HL-60 (cell line): Measurements from ENCODE around the gene SLC26A4.
A peak's percentile ranks its signal among the peaks of the same experiment; 100 is the strongest.

Source experiments
- DNase-seq, 2 experiments: peaks; one replicate each; pipeline ENCODE4 v3.0.0-alpha.2; 2010 to 2020; ENCODE audit warnings: low read depth in 1 of 2, low spot score in 1 of 2
- H3K27ac ChIP-seq: fragments of 250-450 bp; sonication (Bioruptor Pico); replicated peaks from 2 replicates; pipeline ENCODE4 v1.5.1; 2020; ENCODE audit warnings: mild to moderate bottlenecking, moderate library complexity
- H3K27me3 ChIP-seq: fragments of 250-450 bp; sonication (Bioruptor Pico); 2 replicates; pipeline ENCODE4 v1.5.1; 2021; ENCODE audit warnings: mild to moderate bottlenecking, moderate library complexity; ENCODE audit not compliant: insufficient read depth, poor library complexity, severe bottlenecking
- H3K4me3 ChIP-seq: replicated peaks from 2 replicates; pipeline ENCODE4 v1.5.1; 2011; ENCODE audit warnings: mild to moderate bottlenecking, control low read depth, low read length; ENCODE audit not compliant: insufficient read depth
- CTCF ChIP-seq: IDR thresholded peaks from one replicate; pipeline ENCODE4 v1.5.1; 2011; ENCODE audit warnings: low read length, control low read depth, inconsistent platforms; ENCODE audit not compliant: insufficient read depth
- GABPA ChIP-seq: IDR thresholded peaks from 2 replicates; pipeline ENCODE4 v1.6.1; 2012; ENCODE audit warnings: low read depth
- POLR2AphosphoS5 ChIP-seq: IDR thresholded peaks from 2 replicates; pipeline ENCODE4 v1.6.1; 2012; ENCODE audit warnings: low read depth
- REST ChIP-seq: IDR thresholded peaks from 2 replicates; pipeline ENCODE4 v1.6.1; 2012; ENCODE audit warnings: low read depth; ENCODE audit not compliant: insufficient replicate concordance
- SPI1 ChIP-seq: IDR thresholded peaks from 2 replicates; pipeline ENCODE4 v1.6.1; 2012; ENCODE audit warnings: low read depth, mild to moderate bottlenecking, borderline replicate concordance

Gene SLC26A4

DNA sequence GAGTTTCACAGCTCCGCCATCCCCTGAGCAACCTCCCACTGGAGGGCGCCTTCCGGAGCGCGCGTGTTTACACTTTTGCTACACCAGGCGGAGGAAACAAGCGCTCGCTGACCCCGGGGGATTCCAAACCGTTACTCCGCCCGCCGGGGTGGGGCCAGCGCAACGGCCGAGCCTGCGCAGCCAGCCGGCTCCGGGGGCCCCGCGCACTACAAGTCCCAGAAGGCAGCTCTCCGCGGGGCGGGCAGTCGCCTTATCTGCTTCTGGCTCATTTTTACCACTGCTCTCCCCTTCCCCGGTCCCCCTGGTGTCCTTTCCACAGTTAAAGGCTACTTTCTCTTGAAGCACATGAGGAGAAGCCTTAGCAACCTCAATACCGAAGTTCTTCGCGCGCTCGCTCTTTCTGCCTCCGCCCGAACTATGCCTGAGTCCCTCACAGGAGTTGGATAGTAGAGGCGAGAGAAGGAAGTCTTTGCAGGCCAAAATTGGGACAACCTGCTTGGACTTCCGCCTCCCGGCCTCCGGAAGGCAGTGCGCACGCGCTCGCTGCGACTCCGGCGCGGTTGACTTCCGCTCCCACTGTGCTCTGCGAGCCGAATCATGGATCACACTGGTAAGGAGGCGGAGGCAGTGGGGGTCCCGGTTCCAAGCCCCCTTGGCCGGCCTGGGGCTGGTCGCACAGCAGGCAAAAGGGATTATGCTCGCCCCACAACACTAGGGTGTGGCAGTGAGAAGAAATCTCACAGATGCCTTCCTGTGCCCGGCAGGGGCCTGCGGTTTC lies 83.1 kb downstream of the SLC26A4 start, which contains the start of gene CBLL1:
Gene CBLL1 (plus strand): TSS at position 576 of the 778 bp plus-strand sequence. CDS start 22 bp downstream, at position 598.
- peak; percentile 81 to 96 for DNase-seq
- peak within 1 kb of the TSS; percentile 97 for H3K27ac ChIP-seq
- no peaks in the 10 kb centered on the region for H3K27me3 ChIP-seq
- peak within 1 kb of the TSS; percentile 93 for H3K4me3 ChIP-seq
- TF ChIP-seq SPI1 (peak; percentile 82; the same call in 1 of the 2 replicates), REST (no peak), GABPA (peak; percentile 75), CTCF (peak; percentile 61), POLR2AphosphoS5 (peak; percentile 66)

DNA sequence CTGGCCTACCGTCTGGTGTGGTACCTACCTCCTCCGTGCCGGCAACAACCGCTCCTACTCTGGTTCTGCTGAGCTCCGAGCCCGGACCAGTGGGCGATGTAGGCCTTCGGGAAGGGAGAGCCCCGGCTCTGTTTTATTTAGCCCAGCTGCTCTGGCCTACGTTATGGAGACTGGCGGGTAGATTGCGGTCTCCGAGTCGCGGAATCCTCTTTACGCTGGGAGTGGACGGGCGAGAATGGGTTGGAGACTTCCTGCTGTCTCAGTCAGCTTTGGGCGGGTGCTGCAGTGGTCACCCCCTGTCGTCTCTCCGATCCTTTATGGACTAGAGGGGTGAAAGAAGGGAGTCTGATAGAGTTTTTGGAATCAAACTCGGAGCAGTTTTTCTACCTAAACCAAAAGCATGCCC lies 83.7 kb downstream of the SLC26A4 start:
- Histone ChIP-seq H3K27me3 (no peaks in the 10 kb centered on the region), H3K4me3 (peak overlapping the region; percentile 93), H3K27ac (peak overlapping the region; percentile 97)
- TF ChIP-seq GABPA (no peak), REST (no peak), SPI1 (no peak), POLR2AphosphoS5 (no peak), CTCF (no peak)
- DNase-seq, result no peak

- no peak for TF ChIP-seq POLR2AphosphoS5
- no peak for TF ChIP-seq SPI1
- TF ChIP-seq CTCF, result no peak
- TF ChIP-seq REST, result no peak
- TF ChIP-seq GABPA, result no peak
- H3K27me3 ChIP-seq, result no peaks in the 10 kb centered on the region
- H3K4me3 ChIP-seq, result peak overlapping the region; percentile 93; the same call in 1 of the 2 replicates
- H3K27ac ChIP-seq, result no peak overlapping the region
- no peak for DNase-seq
Observed at GRCh38 chr7:107746006-107746405, 85.4 kb downstream of the SLC26A4 start.
